Hematopoietic multipotent progenitor cell treated with erythropoietin and hydrocortisone succinate and interleukin-3 and kit ligand, for 6 days (in vitro differentiated cells): Measurements from ENCODE around the gene FBN2.
"Not testable (repeated sequence)": the region's sequence is repeated elsewhere in the genome, so short reads cannot be mapped to it uniquely, and the experiment has no call there.

Experiments
- DNase-seq: peaks from one replicate; pipeline ENCODE4 v3.0.0-alpha.2; 2015

Gene FBN2

DNA sequence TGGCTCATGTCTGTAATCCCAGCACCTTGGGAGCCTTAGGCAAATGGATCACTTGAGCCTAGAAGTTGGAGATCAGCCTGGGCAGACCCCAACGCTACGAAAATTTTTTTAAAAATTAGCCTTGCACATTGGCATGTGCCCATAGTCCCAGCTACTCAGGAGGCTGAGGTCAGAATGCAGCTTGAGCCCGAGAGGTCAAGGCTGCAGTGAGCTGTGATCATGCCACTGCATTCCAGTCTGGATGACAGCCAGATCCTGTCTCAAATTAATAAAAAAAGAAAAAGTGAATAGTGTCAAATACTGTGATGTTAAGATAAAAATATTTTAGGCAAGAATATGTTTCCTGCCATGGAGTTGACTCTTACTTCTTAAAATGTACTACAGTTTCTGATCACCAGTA, 5.3 kb downstream of the FBN2 start:
- DNase-seq: no peak

DNA sequence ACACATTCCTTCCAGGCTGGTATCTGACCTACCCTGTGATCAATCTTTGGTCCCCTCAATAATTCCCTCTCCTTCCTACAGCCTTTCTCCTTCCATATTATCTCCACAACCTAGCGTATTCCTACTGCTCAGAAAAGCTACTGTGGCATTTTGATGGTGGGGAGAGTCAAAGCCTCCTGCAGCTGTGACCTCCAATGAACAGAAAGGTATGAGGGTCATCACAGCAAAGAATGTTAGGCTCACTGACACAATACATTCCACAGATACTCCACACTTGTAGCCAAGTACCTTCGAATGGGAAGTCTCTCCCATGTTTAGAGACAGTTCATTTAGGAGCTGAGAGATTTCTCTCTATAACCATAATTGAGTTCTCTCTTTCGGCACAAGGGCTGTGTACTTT, 5.9 kb downstream of the FBN2 start:
- no peak for DNase-seq

DNA sequence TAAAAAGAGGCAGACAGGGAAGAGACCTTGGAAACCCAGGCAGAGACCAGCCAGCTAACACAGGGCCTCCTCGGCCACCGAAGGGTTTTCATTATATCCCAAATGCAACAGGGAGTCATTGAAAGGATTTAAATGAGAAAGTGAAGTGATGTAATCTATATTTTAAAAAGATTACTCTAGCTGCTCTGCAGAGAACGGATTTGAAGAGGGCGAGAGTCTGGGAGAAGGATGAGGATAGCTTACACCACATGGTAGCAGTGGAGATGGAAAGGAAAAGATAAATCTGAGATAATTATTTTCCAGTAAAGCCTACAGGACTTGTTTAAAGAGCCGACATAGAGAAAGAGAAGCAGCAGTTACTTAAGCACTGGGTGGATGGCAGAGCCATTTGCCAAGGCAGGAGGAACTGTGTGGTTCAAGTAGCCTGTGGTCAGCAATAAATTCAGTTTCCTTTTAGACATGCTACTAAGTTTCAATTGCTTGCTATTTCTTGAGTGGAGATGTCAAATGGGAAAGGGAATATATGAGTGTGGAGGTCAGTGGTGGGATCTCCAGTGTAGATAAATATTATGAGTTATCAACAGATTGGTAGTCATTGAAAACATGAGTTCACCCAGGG, 9.3 kb downstream of the FBN2 start:
- no peak for DNase-seq

DNA sequence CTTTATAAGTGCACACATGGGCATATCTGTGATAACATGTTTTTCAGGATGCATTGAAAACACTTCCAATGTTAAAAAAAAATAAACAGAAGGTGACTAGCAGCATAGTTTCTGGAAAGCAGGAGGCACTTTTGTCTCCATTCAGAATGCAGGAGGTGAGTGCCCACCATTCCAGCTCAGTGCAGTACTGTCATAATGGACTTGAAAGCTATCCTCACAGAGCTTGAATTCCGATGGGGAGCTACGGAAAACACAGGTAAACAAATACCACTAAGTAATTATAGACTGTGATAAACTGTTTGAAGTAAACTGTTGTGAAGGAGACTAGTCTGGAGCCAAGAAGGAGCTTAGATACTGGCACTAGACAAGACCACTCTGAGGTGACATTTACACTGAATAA, 9.9 kb downstream of the FBN2 start:
- DNase-seq: no peak

DNA sequence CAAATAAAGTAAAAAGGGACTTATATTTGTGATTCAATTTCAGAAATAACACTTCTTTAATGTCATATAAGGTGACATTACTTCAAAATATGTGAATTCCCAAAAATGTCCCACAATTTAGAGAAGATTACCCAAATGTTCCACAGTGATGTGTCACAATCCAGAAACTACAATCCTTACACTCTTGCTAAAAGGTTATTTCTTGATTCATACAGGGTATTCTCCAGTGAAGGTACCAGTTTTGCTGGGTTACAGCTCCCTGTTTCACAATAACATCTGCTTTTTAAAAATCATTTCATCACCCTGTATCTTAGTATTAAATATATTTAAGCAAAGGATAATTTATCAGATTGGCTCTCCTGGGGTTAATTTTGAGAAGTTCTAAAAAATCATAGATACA, 11.0 kb downstream of the FBN2 start:
- DNase-seq: no peak

GRCh38 chr5:128522336-128522735, 15.7 kb downstream of the FBN2 start:
- peak; percentile 5 for DNase-seq

DNA sequence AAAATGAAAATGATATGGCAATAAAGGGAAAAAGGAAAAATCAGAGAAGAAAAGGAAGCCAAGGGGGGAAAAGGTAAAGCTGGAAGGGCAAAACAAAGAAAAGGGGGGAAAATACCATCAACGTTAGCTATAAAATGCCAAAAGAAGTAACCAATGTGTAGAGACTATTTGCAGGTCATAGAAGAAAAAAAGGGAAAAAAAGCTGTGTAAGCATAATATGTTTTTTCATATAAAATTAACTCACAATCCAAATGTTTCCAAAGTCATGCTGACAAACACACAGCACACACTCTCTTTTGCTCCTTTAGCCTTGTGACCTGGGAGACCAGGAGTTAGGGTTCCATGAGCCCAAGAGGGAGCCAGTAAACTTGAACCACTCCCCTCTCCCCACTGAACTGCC, 18.2 kb downstream of the FBN2 start:
- DNase-seq: no peak

DNA sequence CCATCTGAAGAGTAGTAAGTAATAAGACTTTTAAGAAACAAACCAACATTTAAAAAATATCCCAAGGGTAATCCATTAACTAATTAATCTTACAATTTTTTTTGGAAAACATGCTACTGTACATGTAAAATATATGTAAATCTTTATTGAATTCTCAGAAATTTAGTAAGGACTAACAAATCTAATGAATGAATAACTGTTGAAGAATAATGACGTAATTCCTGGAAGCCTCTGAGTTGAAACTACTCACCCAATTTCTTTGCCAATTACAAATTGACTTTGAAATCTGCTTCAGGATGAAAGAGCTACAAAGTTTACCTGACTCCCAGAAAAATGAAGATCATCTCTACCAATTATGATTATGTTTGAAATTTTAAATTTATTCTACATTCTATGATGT, 21.1 kb downstream of the FBN2 start:
- DNase-seq: no peak

GRCh38 chr5:128513806-128514205, 24.2 kb downstream of the FBN2 start:
- no peak for DNase-seq

DNA sequence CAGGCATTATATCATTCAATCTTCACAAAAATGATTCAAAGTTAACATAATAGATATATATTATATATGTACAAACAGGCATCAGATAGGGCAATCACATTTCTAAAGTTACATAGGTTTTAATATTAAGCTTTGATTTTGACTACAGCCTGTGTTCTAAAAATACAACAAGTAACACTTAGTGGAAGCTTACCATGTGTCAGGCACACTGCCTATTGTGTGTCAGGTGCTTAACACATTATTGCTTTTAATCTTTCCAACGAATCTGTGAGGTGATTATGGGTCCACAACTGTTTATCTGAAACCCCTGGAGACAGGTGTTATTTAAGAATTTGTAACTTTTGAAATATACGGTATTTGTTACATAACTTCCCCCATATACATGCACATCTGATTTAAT, 25.2 kb downstream of the FBN2 start:
- no peak for DNase-seq

GRCh38 chr5:128506643-128507042, 31.4 kb downstream of the FBN2 start:
- DNase-seq: no peak

DNA sequence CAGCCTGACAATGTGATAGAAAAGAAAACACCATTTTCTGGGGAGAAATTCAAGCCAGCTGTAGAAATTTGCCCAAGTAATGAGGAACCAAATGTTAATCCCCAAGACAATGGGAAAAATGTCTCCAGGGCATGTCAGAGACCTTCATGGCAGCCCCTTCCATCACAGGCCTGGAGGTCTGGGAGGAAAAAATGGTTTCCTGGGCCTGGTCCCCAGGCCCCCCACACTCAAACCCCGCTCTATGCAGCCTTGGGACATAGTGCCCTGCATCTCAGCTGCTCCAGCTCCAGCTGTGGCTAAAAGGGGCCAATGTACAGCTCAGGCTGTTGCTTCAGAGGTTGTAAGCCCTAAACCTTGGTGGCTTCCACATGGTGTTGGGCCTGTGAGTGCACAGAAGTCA, 34.3 kb downstream of the FBN2 start:
- not testable (repeated sequence) for DNase-seq

DNA sequence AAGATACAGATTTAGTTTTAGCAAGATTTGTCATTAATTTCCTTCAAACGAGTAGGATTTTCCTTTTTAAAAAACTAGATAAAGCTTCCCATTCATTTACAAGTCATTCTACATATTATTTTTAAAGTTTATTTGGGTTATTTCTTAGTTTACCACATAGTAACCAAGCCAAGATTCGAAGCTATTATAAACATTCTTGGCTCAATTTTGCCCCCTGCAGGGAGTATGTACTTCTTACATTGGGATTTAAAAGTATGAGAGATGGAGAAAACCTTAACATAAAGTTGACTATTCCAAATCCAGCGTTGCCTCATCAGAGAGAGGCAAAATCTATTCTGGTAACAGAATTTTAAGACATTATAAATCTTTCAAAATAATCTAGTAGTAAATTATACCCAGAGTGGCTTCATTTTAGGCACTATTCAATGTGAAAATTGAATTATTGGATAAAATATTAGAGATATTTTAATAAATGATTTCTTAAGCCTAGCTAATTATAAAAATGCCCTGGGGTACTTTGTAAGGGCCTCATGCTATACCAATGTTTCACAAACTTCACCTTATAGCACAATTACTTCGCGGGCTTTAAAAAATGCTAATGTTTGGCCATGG, 39.1 kb downstream of the FBN2 start:
- peak; percentile 47 for DNase-seq

DNA sequence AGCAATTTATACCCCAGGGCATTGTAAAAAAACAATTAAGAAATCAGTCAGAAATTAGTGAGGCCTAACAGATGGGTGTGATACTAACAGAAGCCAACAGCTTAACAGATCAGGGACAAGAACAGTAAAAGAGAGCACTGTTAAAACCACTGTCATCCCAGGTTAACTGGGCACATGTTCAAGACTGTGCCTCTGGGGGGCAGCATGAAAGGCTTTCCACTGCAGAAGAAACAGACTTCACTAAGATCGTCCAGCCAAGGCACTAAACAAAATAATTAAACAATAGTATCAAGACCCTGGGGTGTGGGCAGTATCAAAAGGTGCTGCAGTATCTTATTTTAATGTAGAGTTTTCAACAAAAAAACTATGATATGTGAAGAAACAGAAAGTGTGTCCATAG, 43.5 kb downstream of the FBN2 start:
- DNase-seq: no peak

- no peak for DNase-seq
Measured at GRCh38 chr5:128493657-128494329, 44.3 kb downstream of the FBN2 start.

DNA sequence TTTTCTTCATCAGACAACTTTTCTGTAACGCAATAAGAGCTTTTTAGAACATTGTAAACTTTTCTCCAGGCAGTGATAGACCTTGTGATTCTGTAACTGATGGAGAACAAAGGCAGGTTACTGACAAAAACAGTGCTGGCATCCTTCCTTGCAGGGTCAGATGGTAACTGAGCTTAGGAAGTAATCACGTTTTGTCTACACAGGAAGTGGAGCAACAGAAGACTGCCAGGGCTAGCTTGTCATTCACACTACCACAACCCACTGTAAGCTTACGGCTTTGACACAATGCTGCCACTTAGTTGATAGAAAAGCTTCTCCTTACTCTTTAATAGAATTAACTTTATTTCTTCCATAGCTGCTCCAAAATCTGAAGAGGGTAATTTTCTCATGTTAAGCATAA, 46.8 kb downstream of the FBN2 start:
- DNase-seq: peak; percentile 3

- no peak for DNase-seq
Measured at GRCh38 chr5:128490761-128491160, 47.3 kb downstream of the FBN2 start.

DNA sequence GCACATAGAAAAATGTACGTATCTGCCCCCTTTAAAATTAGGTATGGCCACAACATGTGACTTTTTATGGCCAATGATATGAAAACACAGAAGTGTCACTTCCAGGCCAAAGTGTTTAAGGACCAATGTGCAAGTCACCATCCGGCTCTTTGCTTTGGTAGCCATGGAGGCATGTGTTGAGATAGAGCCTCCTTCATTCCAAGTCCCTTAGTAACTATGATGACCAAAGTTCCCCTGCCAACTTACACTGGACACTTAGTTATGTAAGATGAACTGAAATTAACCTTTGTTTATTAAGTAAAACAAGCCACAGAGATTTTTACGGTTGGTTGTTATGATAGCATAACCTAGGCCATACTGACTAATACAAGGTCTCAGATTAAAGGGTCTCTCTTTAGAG, 51.0 kb downstream of the FBN2 start:
- no peak for DNase-seq

DNA sequence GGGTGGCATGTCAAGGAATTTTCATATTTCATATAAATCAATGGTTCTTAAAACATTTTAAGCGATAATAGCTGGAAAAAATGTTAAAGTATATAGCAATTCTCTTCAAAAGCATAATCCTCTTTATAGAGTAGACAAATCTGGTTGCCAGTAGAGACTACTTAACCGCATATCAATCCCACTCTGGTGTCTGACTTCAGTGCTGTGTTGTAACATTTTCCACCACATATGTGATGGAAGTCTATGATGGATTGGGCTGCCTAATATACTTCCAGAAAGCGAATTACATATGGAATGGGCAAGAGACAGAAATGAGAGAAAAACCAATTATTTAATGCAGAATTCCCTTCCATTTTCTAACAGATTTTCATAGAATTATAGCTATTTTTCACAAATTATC, 54.3 kb downstream of the FBN2 start:
- DNase-seq: no peak

- no peak for DNase-seq
Measured at GRCh38 chr5:128480906-128481633, 57.0 kb downstream of the FBN2 start.

- DNase-seq: no peak
Measured at GRCh38 chr5:128480158-128480557, 57.9 kb downstream of the FBN2 start.

DNA sequence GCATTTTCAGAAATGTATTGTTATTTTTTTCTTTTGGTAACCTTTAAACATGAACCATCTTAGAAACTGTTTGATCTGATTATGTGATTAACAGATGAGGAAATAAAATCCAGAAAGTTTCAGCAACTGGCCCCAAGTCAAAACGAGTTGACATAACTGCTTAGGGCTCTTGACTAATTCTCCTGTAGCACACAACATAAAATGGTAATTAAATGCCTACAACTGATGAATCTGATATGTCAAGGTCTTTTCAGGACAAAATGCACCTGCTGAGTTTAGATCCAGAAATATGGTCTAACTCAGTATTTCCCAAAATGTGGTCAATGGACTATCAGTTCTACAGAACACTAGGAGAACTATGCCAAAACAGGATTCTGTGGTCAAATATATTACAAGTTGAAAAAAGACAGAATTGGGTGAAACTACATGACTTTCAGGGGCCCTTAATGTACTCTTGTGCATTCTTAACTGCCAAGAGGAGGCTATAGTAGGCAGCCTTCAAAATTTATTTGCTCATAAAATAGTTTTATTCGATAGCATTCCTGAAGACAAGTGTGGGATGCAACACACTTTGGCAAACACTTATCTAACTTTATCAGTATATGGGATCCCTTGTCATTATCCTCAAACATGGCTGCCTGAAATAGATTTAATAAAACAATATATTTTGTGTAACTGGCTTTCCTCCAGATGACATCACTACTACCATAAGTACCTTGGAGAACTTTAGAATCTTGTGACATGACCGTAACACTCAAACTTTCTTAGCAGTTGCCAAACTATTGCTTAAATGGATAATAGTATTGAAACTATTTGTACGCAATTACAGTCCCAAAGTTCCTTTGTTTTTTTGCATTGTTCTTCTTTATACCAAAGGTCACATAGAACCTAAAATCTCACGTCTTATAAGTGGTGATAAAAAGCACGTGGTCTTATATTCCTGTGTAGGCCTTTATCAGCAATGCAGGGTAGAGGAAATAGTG, 59.4 kb downstream of the FBN2 start:
- DNase-seq: no peak

- DNase-seq: no peak
Measured at GRCh38 chr5:128477944-128478343, 60.1 kb downstream of the FBN2 start.
